HL-60 (cell line): ENCODE data around the gene XCR1.

ENCODE experiments used
- POLR2AphosphoS5 ChIP-seq: IDR thresholded peaks from 2 replicates; pipeline ENCODE4 v1.6.1; 2012; ENCODE audit warnings: low read depth
- TF ChIP-seq, protein P1 (sequence below): IDR thresholded peaks from one replicate; pipeline ENCODE4 v1.5.1; 2011; ENCODE audit warnings: low read length, control low read depth, inconsistent platforms; ENCODE audit not compliant: insufficient read depth

DNA sequence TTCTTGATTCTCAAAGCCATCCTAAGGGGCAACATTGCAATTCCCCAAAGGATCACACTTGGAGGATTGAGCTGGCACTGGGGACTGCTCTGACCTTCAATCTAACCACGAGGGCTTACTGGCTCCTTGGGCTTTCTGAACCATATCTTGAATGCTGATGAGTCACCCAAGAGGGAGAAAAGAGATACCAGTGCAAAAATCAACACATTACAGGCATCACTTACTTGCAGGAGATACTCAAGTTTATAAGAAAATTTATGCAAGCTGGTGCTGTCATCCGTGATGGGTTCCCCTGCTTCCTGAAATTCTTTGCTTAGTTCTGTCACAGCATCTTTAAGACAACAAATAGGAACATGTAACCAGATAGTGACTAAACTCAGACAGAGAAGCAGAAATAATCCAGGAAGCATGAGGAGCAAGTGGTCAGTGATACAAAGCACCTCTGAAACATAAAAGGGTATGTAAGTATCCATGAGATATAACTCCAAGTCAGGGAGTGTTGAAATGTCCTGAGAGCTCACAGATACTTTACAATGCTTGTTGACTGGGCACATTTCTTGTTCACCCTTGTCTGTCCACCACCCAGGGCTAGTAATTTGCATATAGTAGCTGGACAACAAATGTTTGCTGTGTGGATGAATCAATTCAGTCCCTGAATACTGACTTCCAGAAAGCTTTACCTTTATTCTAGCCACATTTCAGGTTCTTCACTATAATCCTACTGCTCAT lies 45.8 kb downstream of the XCR1 start:
- TF ChIP-seq, protein P1, sequence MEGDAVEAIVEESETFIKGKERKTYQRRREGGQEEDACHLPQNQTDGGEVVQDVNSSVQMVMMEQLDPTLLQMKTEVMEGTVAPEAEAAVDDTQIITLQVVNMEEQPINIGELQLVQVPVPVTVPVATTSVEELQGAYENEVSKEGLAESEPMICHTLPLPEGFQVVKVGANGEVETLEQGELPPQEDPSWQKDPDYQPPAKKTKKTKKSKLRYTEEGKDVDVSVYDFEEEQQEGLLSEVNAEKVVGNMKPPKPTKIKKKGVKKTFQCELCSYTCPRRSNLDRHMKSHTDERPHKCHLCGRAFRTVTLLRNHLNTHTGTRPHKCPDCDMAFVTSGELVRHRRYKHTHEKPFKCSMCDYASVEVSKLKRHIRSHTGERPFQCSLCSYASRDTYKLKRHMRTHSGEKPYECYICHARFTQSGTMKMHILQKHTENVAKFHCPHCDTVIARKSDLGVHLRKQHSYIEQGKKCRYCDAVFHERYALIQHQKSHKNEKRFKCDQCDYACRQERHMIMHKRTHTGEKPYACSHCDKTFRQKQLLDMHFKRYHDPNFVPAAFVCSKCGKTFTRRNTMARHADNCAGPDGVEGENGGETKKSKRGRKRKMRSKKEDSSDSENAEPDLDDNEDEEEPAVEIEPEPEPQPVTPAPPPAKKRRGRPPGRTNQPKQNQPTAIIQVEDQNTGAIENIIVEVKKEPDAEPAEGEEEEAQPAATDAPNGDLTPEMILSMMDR, result no peak
- no peak for TF ChIP-seq POLR2AphosphoS5
